Type B pancreatic cell (in vitro differentiated cells): ENCODE measurements around the gene OTC. TPM values are rescaled to one million over a fixed set of nuclear protein-coding genes. Genes with fewer than 3 reads are reported as not detected.

Experiments used
- DNase-seq: peaks from one replicate; pipeline ENCODE4 v3.0.0; 2021; ENCODE audit warnings: mixed read lengths; ENCODE audit not compliant: unreplicated experiment; ENCODE audit errors: extremely low spot score
- H3K27ac Mint-ChIP-seq: 2 replicates; pipeline ENCODE4 v1.8.0; 2021; ENCODE audit warnings: mild to moderate bottlenecking, mixed read lengths
- H3K27me3 Mint-ChIP-seq: 2 replicates; pipeline ENCODE4 v1.8.0; 2021; ENCODE audit warnings: mixed read lengths
- H3K36me3 Mint-ChIP-seq: 2 replicates; pipeline ENCODE4 v1.8.0; 2021; ENCODE audit warnings: mixed read lengths
- H3K4me1 Mint-ChIP-seq: one replicate; pipeline ENCODE4 v1.8.0; 2021; ENCODE audit warnings: mixed read lengths; ENCODE audit not compliant: unreplicated experiment
- H3K4me3 Mint-ChIP-seq: 2 replicates; pipeline ENCODE4 v1.8.0; 2021; ENCODE audit warnings: mild to moderate bottlenecking, mixed read lengths
- H3K9me3 Mint-ChIP-seq: 2 replicates; pipeline ENCODE4 v1.8.0; 2021; ENCODE audit warnings: mixed read lengths
- total RNA-seq: library from RNA; stranded (reverse); gene quantifications from 2 replicates; pipeline ENCODE4 v1.2.1, GENCODE V29; 2021; ENCODE audit warnings: low replicate concordance
- TF ChIP-seq, protein P1 (sequence below): fragments of 200-600 bp; sonication (generic); conservative IDR thresholded peaks from 2 replicates; pipeline ENCODE4 v1.5.0; 2021; ENCODE audit warnings: antibody characterized with exemption, mild to moderate bottlenecking

OTC gene
- total RNA-seq, 1 donor from 2014 or later, result 3.2 TPM

- Mint-ChIP-seq H3K36me3 (no peaks in the 10 kb centered on the region), H3K27me3 (no peaks in the 10 kb centered on the region), H3K4me1 (no peaks in the 10 kb centered on the region), H3K9me3 (no peaks in the 10 kb centered on the region), H3K27ac (no peak overlapping the region), H3K4me3 (no peak overlapping the region)
- no peak for DNase-seq
- TF ChIP-seq, protein P1, sequence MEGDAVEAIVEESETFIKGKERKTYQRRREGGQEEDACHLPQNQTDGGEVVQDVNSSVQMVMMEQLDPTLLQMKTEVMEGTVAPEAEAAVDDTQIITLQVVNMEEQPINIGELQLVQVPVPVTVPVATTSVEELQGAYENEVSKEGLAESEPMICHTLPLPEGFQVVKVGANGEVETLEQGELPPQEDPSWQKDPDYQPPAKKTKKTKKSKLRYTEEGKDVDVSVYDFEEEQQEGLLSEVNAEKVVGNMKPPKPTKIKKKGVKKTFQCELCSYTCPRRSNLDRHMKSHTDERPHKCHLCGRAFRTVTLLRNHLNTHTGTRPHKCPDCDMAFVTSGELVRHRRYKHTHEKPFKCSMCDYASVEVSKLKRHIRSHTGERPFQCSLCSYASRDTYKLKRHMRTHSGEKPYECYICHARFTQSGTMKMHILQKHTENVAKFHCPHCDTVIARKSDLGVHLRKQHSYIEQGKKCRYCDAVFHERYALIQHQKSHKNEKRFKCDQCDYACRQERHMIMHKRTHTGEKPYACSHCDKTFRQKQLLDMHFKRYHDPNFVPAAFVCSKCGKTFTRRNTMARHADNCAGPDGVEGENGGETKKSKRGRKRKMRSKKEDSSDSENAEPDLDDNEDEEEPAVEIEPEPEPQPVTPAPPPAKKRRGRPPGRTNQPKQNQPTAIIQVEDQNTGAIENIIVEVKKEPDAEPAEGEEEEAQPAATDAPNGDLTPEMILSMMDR, result no peak
Measured at GRCh38 chrX:38356401-38356800, 4.0 kb downstream of the OTC start.

GRCh38 chrX:38357747-38358673 is 5.6 kb downstream of the OTC start:
- Mint-ChIP-seq H3K27ac (no peak overlapping the region), H3K4me1 (no peaks in the 10 kb centered on the region), H3K4me3 (no peak overlapping the region), H3K9me3 (no peaks in the 10 kb centered on the region), H3K27me3 (no peaks in the 10 kb centered on the region), H3K36me3 (no peaks in the 10 kb centered on the region)
- DNase-seq, result no peak
- TF ChIP-seq, protein P1, result no peak

DNA sequence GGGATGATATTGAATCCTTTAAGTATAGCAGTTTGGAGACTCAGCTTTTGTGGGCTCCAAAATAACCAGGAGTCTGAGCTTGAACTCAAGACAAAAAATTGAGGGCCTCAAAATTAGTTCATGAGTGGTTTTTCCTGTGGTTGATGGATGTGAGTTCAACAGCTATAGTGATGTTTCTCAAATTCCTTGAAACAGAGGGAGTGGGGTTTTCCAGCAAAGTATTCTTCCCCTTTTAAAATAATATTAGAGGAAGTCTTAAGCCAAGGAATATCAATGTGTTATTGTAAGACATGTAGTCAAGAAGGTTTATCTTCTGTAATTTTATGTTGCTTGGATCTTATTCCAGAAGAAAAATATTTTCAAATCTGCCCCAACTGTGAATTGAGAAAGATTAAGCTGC is 10.6 kb downstream of the OTC start:
- Mint-ChIP-seq H3K9me3 (no peaks in the 10 kb centered on the region), H3K36me3 (no peaks in the 10 kb centered on the region), H3K4me3 (no peak overlapping the region), H3K4me1 (no peaks in the 10 kb centered on the region), H3K27me3 (no peaks in the 10 kb centered on the region), H3K27ac (no peak overlapping the region)
- DNase-seq, result no peak
- TF ChIP-seq, protein P1, result no peak

DNA sequence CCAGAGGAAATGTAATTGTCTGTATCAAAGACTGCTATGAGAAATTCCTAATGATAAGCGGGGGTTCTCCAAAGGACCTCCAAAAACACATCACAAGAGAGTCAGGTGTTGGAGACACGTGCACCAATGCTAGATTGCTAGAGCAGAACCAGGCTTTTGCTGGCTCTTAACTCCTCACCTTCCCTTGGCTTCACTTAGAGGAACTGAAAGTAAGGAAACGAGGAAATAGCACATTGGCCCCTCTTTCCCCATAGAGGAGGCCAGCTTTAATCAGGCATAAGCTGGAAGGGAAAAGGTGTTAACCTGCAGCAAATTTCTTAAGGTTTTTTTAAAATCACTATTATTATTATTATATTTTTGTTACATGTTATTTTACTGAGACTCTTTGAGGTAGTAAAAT is 13.6 kb downstream of the OTC start:
- Mint-ChIP-seq H3K4me1 (no peaks in the 10 kb centered on the region), H3K4me3 (no peak overlapping the region), H3K27ac (no peak overlapping the region), H3K27me3 (no peaks in the 10 kb centered on the region), H3K9me3 (no peaks in the 10 kb centered on the region), H3K36me3 (no peaks in the 10 kb centered on the region)
- no peak for DNase-seq
- TF ChIP-seq, protein P1, result no peak

DNA sequence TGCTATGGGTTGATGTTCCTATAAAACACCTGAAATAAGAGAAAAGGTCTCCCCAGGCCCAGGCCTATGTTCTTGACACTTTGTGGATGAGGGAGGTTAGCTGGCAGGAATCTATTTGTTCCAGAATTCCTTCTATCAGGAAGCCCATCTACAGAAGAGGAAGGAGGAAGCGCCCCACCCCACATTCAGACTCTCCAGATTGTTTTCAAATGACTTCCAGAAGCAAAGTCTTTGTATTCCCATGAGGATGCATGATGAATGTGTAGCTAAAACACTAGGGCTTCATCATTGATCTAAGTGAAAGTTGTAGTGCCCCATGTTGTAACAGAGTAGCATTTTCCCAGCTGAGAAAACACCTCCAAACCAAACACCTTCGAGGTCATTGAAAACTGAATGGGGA is 16.4 kb downstream of the OTC start:
- DNase-seq, result no peak
- H3K27me3 Mint-ChIP-seq, result no peaks in the 10 kb centered on the region
- H3K9me3 Mint-ChIP-seq, result no peaks in the 10 kb centered on the region
- H3K4me1 Mint-ChIP-seq, result no peaks in the 10 kb centered on the region
- TF ChIP-seq, protein P1, result no peak
- H3K4me3 Mint-ChIP-seq, result no peak overlapping the region
- H3K36me3 Mint-ChIP-seq, result no peaks in the 10 kb centered on the region
- no peak overlapping the region for H3K27ac Mint-ChIP-seq
